Ectodermal cell (in vitro differentiated cells): ENCODE data around the gene PIWIL4.

Experiments used
- H3K27ac ChIP-seq: 2 replicates; pipeline ENCODE4 v1.7.0; 2013; ENCODE audit warnings: mild to moderate bottlenecking, low read depth, low read length; ENCODE audit not compliant: insufficient read depth, poor library complexity, severe bottlenecking
- H3K27me3 ChIP-seq: 2 replicates; pipeline ENCODE4 v1.7.0; 2013; ENCODE audit warnings: mild to moderate bottlenecking, low read length; ENCODE audit not compliant: insufficient read depth, control insufficient read depth, poor library complexity, severe bottlenecking
- H3K36me3 ChIP-seq: one replicate; pipeline ENCODE4 v1.7.0; 2013; ENCODE audit warnings: low read length; ENCODE audit not compliant: control insufficient read depth, insufficient read depth
- H3K4me1 ChIP-seq: one replicate; pipeline ENCODE4 v1.7.0; 2013; ENCODE audit warnings: low read length; ENCODE audit not compliant: control insufficient read depth, insufficient read depth
- H3K4me3 ChIP-seq: 2 replicates; pipeline ENCODE4 v1.7.0; 2013; ENCODE audit warnings: low read depth, low read length, control low read depth; ENCODE audit not compliant: insufficient read depth
- H3K9me3 ChIP-seq: 2 replicates; pipeline ENCODE4 v1.7.0; 2013; ENCODE audit warnings: mild to moderate bottlenecking, low read length, moderate library complexity; ENCODE audit not compliant: control insufficient read depth
- WGBS, 2 experiments: methylation state at CpG; one replicate each; pipeline ENCODE4 v1.1.7; 2013; ENCODE audit warnings: missing lambda C conversion rate in 2 of 2; 5-methylcytosine and 5-hydroxymethylcytosine counted together

The PIWIL4 gene

GRCh38 chr11:94533696-94534630 is 33.2 kb upstream of the PIWIL4 start:
- 85 to 88% methylated on average over 4 of the region's 6 CpGs for WGBS, 2 experiments
- Histone ChIP-seq H3K27ac (no peak overlapping the region), H3K4me3 (no peak overlapping the region), H3K27me3 (no peaks in the 10 kb centered on the region), H3K36me3 (no peaks in the 10 kb centered on the region), H3K9me3 (no peaks in the 10 kb centered on the region), H3K4me1 (no peaks in the 10 kb centered on the region)

DNA sequence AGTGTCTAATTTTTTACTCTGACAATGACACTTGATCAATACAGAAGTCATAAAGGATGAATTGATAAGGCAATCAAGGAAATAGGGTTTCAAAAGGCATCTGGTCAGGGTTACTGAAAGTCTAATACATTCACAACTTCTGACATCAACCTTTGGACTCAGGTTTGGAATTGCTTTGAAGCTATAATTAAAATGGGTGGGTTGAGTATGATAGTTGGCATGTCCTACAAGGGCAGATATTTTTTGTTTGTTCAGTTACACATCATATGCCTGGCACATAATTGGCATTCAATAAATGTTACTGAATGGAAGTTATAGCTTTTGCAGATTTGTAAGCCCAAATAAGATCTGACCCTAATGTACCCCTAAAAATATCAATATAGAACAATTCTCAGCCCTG is 30.8 kb upstream of the PIWIL4 start:
- Histone ChIP-seq H3K27me3 (peaks cover 3% of the 10 kb centered on the region), H3K4me3 (no peak overlapping the region), H3K4me1 (no peaks in the 10 kb centered on the region), H3K9me3 (no peaks in the 10 kb centered on the region), H3K36me3 (no peaks in the 10 kb centered on the region), H3K27ac (no peak overlapping the region)

DNA sequence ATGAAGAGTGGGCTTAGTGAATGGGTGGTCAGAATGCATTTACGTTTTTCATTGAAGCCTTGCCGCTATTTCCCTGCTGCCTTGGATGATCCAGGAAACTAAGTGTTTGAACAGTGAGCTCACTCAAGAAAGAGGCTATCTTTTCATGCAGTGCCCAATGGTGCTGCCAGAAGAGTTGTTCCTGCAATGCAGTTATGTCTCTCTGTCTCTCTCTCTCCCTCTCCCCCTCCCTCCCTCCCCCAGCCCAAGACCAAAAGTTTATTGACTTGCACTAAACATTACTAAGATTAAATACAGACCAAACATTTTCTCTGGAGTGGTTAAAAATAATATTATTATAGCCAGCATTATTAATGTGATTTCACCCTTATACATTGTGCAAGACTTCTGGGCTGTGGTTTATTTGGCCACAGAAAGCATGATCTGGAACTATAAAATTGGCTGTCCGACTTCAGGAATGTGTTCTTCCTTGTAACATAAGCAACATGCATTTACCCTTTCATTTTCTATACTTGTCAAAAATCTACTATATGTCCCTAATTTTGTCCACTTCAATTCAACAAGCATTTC is 30.1 kb upstream of the PIWIL4 start:
- H3K4me1 ChIP-seq = no peaks in the 10 kb centered on the region
- H3K9me3 ChIP-seq = no peaks in the 10 kb centered on the region
- no peak overlapping the region for H3K27ac ChIP-seq
- H3K4me3 ChIP-seq = no peak overlapping the region
- H3K27me3 ChIP-seq = peaks cover 9% of the 10 kb centered on the region
- H3K36me3 ChIP-seq = no peaks in the 10 kb centered on the region
- 83 to 92% methylated on average over 3 of the region's 3 CpGs for WGBS, 2 experiments

DNA sequence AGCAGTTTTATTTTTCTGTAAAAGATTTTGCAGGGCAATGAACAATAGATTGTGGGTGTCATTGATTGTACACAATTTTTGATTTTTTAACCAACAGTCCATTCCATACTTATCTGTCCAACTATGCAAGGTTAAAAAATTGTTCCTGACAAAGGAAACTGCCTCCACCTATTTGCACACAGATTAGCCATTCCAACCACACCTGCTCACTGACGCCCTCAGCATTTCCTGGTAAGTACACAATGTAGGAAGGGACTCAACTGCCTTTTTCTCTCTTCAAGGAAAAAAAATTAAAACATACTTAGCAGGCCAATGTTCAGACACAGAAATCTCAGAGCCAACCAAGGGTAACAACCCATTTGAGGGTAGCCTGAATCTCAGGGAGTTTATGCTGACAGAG is 27.7 kb upstream of the PIWIL4 start:
- WGBS, 2 experiments = 25 to 47% methylated on average over 1 of the region's 1 CpG
- Histone ChIP-seq H3K4me1 (no peaks in the 10 kb centered on the region), H3K36me3 (no peaks in the 10 kb centered on the region), H3K9me3 (no peaks in the 10 kb centered on the region), H3K27me3 (peaks cover 28% of the 10 kb centered on the region), H3K27ac (no peak overlapping the region), H3K4me3 (no peak overlapping the region)

DNA sequence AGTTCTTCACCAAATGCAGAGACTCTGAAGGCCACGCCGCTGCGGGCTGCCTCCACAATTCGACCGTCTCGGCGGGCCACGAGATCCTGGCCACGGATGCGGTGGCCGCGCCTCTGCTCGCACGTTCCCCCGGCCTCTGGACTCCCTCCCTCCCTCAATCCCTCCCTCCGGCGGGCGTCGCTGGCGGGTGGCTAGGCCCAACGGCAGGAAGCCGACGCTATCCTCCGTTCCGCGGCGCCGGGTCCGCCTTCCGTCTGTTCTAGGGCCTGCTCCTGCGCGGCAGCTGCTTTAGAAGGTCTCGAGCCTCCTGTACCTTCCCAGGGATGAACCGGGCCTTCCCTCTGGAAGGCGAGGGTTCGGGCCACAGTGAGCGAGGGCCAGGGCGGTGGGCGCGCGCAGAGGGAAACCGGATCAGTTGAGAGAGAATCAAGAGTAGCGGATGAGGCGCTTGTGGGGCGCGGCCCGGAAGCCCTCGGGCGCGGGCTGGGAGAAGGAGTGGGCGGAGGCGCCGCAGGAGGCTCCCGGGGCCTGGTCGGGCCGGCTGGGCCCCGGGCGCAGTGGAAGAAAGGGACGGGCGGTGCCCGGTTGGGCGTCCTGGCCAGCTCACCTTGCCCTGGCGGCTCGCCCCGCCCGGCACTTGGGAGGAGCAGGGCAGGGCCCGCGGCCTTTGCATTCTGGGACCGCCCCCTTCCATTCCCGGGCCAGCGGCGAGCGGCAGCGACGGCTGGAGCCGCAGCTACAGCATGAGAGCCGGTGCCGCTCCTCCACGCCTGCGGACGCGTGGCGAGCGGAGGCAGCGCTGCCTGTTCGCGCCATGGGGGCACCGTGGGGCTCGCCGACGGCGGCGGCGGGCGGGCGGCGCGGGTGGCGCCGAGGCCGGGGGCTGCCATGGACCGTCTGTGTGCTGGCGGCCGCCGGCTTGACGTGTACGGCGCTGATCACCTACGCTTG is 23.2 kb upstream of the PIWIL4 start, which contains the start of gene FUT4:
FUT4 (plus strand) TSS at position 227 of the 951 bp plus-strand sequence; CDS start at position 440, 213 bp downstream.
- no peaks in the 10 kb centered on the region for H3K36me3 ChIP-seq
- H3K4me3 ChIP-seq = peak within 1 kb of the TSS; percentile 57
- no peaks in the 10 kb centered on the region for H3K4me1 ChIP-seq
- no peaks in the 10 kb centered on the region for H3K9me3 ChIP-seq
- peak within 1 kb of the TSS; percentile 22 for H3K27ac ChIP-seq
- peaks cover 61% of the 10 kb centered on the region for H3K27me3 ChIP-seq
- 1% methylated on average over 109 of the region's 109 CpGs for WGBS, 2 experiments

DNA sequence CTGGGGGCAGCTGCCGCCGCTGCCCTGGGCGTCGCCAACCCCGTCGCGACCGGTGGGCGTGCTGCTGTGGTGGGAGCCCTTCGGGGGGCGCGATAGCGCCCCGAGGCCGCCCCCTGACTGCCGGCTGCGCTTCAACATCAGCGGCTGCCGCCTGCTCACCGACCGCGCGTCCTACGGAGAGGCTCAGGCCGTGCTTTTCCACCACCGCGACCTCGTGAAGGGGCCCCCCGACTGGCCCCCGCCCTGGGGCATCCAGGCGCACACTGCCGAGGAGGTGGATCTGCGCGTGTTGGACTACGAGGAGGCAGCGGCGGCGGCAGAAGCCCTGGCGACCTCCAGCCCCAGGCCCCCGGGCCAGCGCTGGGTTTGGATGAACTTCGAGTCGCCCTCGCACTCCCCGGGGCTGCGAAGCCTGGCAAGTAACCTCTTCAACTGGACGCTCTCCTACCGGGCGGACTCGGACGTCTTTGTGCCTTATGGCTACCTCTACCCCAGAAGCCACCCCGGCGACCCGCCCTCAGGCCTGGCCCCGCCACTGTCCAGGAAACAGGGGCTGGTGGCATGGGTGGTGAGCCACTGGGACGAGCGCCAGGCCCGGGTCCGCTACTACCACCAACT is 22.4 kb upstream of the PIWIL4 start:
- Histone ChIP-seq H3K36me3 (no peaks in the 10 kb centered on the region), H3K4me1 (no peaks in the 10 kb centered on the region), H3K4me3 (peak overlapping the region; percentile 57), H3K9me3 (no peaks in the 10 kb centered on the region), H3K27me3 (peaks cover 61% of the 10 kb centered on the region), H3K27ac (no peak overlapping the region)
- 4 to 5% methylated on average over 59 of the region's 59 CpGs for WGBS, 2 experiments

DNA sequence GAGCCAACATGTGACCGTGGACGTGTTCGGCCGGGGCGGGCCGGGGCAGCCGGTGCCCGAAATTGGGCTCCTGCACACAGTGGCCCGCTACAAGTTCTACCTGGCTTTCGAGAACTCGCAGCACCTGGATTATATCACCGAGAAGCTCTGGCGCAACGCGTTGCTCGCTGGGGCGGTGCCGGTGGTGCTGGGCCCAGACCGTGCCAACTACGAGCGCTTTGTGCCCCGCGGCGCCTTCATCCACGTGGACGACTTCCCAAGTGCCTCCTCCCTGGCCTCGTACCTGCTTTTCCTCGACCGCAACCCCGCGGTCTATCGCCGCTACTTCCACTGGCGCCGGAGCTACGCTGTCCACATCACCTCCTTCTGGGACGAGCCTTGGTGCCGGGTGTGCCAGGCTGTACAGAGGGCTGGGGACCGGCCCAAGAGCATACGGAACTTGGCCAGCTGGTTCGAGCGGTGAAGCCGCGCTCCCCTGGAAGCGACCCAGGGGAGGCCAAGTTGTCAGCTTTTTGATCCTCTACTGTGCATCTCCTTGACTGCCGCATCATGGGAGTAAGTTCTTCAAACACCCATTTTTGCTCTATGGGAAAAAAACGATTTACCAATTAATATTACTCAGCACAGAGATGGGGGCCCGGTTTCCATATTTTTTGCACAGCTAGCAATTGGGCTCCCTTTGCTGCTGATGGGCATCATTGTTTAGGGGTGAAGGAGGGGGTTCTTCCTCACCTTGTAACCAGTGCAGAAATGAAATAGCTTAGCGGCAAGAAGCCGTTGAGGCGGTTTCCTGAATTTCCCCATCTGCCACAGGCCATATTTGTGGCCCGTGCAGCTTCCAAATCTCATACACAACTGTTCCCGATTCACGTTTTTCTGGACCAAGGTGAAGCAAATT is 21.7 kb upstream of the PIWIL4 start:
- Histone ChIP-seq H3K36me3 (no peaks in the 10 kb centered on the region), H3K4me1 (no peaks in the 10 kb centered on the region), H3K4me3 (peak overlapping the region; percentile 57), H3K9me3 (no peaks in the 10 kb centered on the region), H3K27ac (no peak overlapping the region), H3K27me3 (peaks cover 61% of the 10 kb centered on the region)
- 39% methylated on average over 54 of the region's 54 CpGs for WGBS, 2 experiments

DNA sequence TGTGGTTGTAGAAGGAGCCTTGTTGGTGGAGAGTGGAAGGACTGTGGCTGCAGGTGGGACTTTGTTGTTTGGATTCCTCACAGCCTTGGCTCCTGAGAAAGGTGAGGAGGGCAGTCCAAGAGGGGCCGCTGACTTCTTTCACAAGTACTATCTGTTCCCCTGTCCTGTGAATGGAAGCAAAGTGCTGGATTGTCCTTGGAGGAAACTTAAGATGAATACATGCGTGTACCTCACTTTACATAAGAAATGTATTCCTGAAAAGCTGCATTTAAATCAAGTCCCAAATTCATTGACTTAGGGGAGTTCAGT is 21.1 kb upstream of the PIWIL4 start:
- Histone ChIP-seq H3K4me3 (no peak overlapping the region), H3K9me3 (no peaks in the 10 kb centered on the region), H3K4me1 (no peaks in the 10 kb centered on the region), H3K27me3 (peaks cover 60% of the 10 kb centered on the region), H3K36me3 (no peaks in the 10 kb centered on the region), H3K27ac (no peak overlapping the region)
- 76 to 80% methylated on average over 2 of the region's 2 CpGs for WGBS, 2 experiments

- no peaks in the 10 kb centered on the region for H3K36me3 ChIP-seq
- no peak overlapping the region for H3K4me3 ChIP-seq
- no peaks in the 10 kb centered on the region for H3K9me3 ChIP-seq
- 82 to 89% methylated on average over 1 of the region's 1 CpG for WGBS, 2 experiments
- peaks cover 53% of the 10 kb centered on the region for H3K27me3 ChIP-seq
- no peaks in the 10 kb centered on the region for H3K4me1 ChIP-seq
- H3K27ac ChIP-seq = no peak overlapping the region
These were observed 20.3 kb upstream of the PIWIL4 start for GRCh38 chr11:94546886-94547285.
